Mesenchymal stem cell (in vitro differentiated cells and primary cell): ENCODE data around the gene ZNF652.
"Not testable (repeated sequence)": the region's sequence is repeated elsewhere in the genome, so short reads cannot be mapped to it uniquely, and the experiment has no call there.

ENCODE experiments used
- DNase-seq: peaks from one replicate; pipeline ENCODE4 v3.0.0-alpha.2; 2013
- H2AFZ ChIP-seq: one replicate; pipeline ENCODE4 v1.6.1; 2013; ENCODE audit warnings: low read depth, mild to moderate bottlenecking, control low read depth, inconsistent platforms, low read length, moderate library complexity
- H2AK5ac ChIP-seq: 2 replicates; pipeline ENCODE4 v1.6.1; 2013; ENCODE audit warnings: low read length, moderate library complexity, mild to moderate bottlenecking, inconsistent platforms; ENCODE audit not compliant: severe bottlenecking
- H2BK120ac ChIP-seq: one replicate; pipeline ENCODE4 v1.6.1; 2013; ENCODE audit warnings: low read depth, mild to moderate bottlenecking, inconsistent platforms, low read length, moderate library complexity
- H2BK12ac ChIP-seq, 2 experiments: one replicate each; pipeline ENCODE4 v1.6.1; 2013; ENCODE audit warnings: inconsistent platforms in 2 of 2, low read length in 2 of 2, mild to moderate bottlenecking in 2 of 2, moderate library complexity in 2 of 2, control low read depth in 1 of 2
- H2BK15ac ChIP-seq: one replicate; pipeline ENCODE4 v1.6.1; 2013; ENCODE audit warnings: mild to moderate bottlenecking, low read depth, inconsistent platforms; ENCODE audit not compliant: poor library complexity, severe bottlenecking
- H2BK5ac ChIP-seq: 2 replicates; pipeline ENCODE4 v1.6.1; 2013; ENCODE audit warnings: low read depth, mild to moderate bottlenecking, low read length, control low read depth, inconsistent platforms; ENCODE audit not compliant: poor library complexity, severe bottlenecking
- H3K14ac ChIP-seq, 2 experiments: one replicate each; pipeline ENCODE4 v1.6.1; 2013; ENCODE audit warnings: inconsistent platforms in 2 of 2, low read length in 2 of 2, control low read depth in 1 of 2, mild to moderate bottlenecking in 1 of 2, moderate library complexity in 1 of 2
- H3K18ac ChIP-seq, 2 experiments: one replicate each; pipeline ENCODE4 v1.6.1; 2013; ENCODE audit warnings: inconsistent platforms in 2 of 2, low read length in 2 of 2, control low read depth in 1 of 2, low read depth in 1 of 2, mild to moderate bottlenecking in 1 of 2
- H3K23ac ChIP-seq, 2 experiments: one replicate each; pipeline ENCODE4 v1.6.1; 2013; ENCODE audit warnings: inconsistent platforms in 2 of 2, low read length in 2 of 2, mild to moderate bottlenecking in 2 of 2, moderate library complexity in 2 of 2, control low read depth in 1 of 2
- H3K27ac ChIP-seq: 2 replicates; pipeline ENCODE4 v1.5.1; 2013; ENCODE audit warnings: mild to moderate bottlenecking, moderate library complexity, low read length, control low read depth, inconsistent platforms; ENCODE audit not compliant: poor library complexity, severe bottlenecking
- H3K27me3 ChIP-seq, 2 experiments: 2 replicates each; pipeline versions ENCODE4 v1.6.1 to v1.7.0; 2013; ENCODE audit warnings: low read length in 2 of 2, mild to moderate bottlenecking in 2 of 2, moderate library complexity in 2 of 2, control low read depth in 1 of 2, inconsistent platforms in 1 of 2; ENCODE audit not compliant: control insufficient read depth in 1 of 2, insufficient read depth in 1 of 2
- H3K36me3 ChIP-seq, 2 experiments: 2 replicates each; pipeline versions ENCODE4 v1.6.1 to v1.7.0; 2013; ENCODE audit warnings: low read length in 2 of 2, control low read depth in 1 of 2, inconsistent platforms in 1 of 2, low read depth in 1 of 2, mild to moderate bottlenecking in 1 of 2; ENCODE audit not compliant: insufficient read depth in 2 of 2, control insufficient read depth in 1 of 2
- H3K4ac ChIP-seq, 2 experiments: one replicate each; pipeline ENCODE4 v1.6.1; 2013; ENCODE audit warnings: inconsistent platforms in 2 of 2, low read length in 2 of 2, mild to moderate bottlenecking in 2 of 2, moderate library complexity in 2 of 2, control low read depth in 1 of 2, low read depth in 1 of 2
- H3K4me1 ChIP-seq: 2 replicates; pipeline ENCODE4 v1.6.1; 2013; ENCODE audit warnings: low read depth, low read length, control low read depth; ENCODE audit not compliant: control insufficient read depth, insufficient read depth
- H3K4me2 ChIP-seq: 2 replicates; pipeline ENCODE4 v1.6.1; 2013; ENCODE audit warnings: low read length, mild to moderate bottlenecking, inconsistent platforms; ENCODE audit not compliant: poor library complexity, severe bottlenecking
- H3K4me3 ChIP-seq, 2 experiments: 2 replicates each; pipeline versions ENCODE4 v1.5.1 to v1.7.0; 2013; ENCODE audit warnings: low read length in 2 of 2, mild to moderate bottlenecking in 2 of 2, control low read depth in 1 of 2, low read depth in 1 of 2; ENCODE audit not compliant: insufficient read depth in 1 of 2
- H3K79me1 ChIP-seq: replicated peaks from 2 replicates; pipeline ENCODE4 v1.6.1; 2013; ENCODE audit warnings: mild to moderate bottlenecking, control low read depth, low read length, inconsistent platforms; ENCODE audit not compliant: poor library complexity, severe bottlenecking
- H3K9ac ChIP-seq: 2 replicates; pipeline ENCODE4 v1.7.0; 2013; ENCODE audit warnings: mild to moderate bottlenecking, low read length, moderate library complexity
- H3K9me3 ChIP-seq: 2 replicates; pipeline ENCODE4 v1.7.0; 2013; ENCODE audit warnings: mild to moderate bottlenecking, low read length; ENCODE audit not compliant: control insufficient read depth
- H4K8ac ChIP-seq: one replicate; pipeline ENCODE4 v1.6.1; 2013; ENCODE audit warnings: inconsistent platforms, mild to moderate bottlenecking, low read length, moderate library complexity
- H4K91ac ChIP-seq: one replicate; pipeline ENCODE4 v1.6.1; 2013; ENCODE audit warnings: mild to moderate bottlenecking, low read length, inconsistent platforms
- WGBS: methylation state at CpG from one replicate; pipeline ENCODE4 v1.1.7; 2013; ENCODE audit warnings: mixed read lengths; 5-methylcytosine and 5-hydroxymethylcytosine counted together

Gene ZNF652

GRCh38 chr17:49280061-49280460 is 82.0 kb downstream of the ZNF652 start:
- Histone ChIP-seq H3K27ac (no peak overlapping the region), H3K4me2 (no peak overlapping the region), H4K91ac (no peak overlapping the region), H2BK12ac (no peak overlapping the region), H3K79me1 (no peaks in the 10 kb centered on the region), H3K9ac (no peak overlapping the region), H3K4me3 (no peak overlapping the region), H3K4me1 (no peaks in the 10 kb centered on the region), H2BK5ac (no peak overlapping the region), H4K8ac (no peak overlapping the region), H3K23ac (no peak overlapping the region), H3K14ac (no peak overlapping the region), H3K18ac (no peak overlapping the region), H2AFZ (no peak overlapping the region), H2BK120ac (no peak overlapping the region), H2AK5ac (no peak overlapping the region), H3K27me3 (no peaks in the 10 kb centered on the region), H2BK15ac (no peak overlapping the region), H3K36me3 (no peaks in the 10 kb centered on the region), H3K9me3 (no peaks in the 10 kb centered on the region), H3K4ac (no peak overlapping the region)
- 96% methylated on average over 4 of the region's 5 CpGs for WGBS
- DNase-seq, result no peak

GRCh38 chr17:49279263-49280015 is 82.6 kb downstream of the ZNF652 start:
- not testable (repeated sequence) for DNase-seq, H4K8ac ChIP-seq, H2BK15ac ChIP-seq, H2BK12ac ChIP-seq, H3K14ac ChIP-seq, H2AK5ac ChIP-seq, H3K4me2 ChIP-seq, H3K27me3 ChIP-seq, H2BK120ac ChIP-seq, H3K9ac ChIP-seq, H3K18ac ChIP-seq, H3K4me3 ChIP-seq, H2AFZ ChIP-seq, H2BK5ac ChIP-seq, H3K4me1 ChIP-seq, H3K79me1 ChIP-seq, H3K9me3 ChIP-seq, H3K36me3 ChIP-seq, H3K4ac ChIP-seq, H3K27ac ChIP-seq, H3K23ac ChIP-seq
- 78% methylated on average over 11 of the region's 11 CpGs for WGBS
- peak overlapping the region; percentile 50 for H4K91ac ChIP-seq

GRCh38 chr17:49278076-49278475 is 84.0 kb downstream of the ZNF652 start:
- no peaks in the 10 kb centered on the region for H3K9me3 ChIP-seq
- H3K27me3 ChIP-seq, result no peaks in the 10 kb centered on the region
- no peak overlapping the region for H3K9ac ChIP-seq
- H3K4me3 ChIP-seq, result no peak overlapping the region
- H2BK5ac ChIP-seq, result no peak overlapping the region
- H4K91ac ChIP-seq, result no peak overlapping the region
- no peak overlapping the region for H2BK120ac ChIP-seq
- no peak for DNase-seq
- no peak overlapping the region for H2AK5ac ChIP-seq
- H3K79me1 ChIP-seq, result no peaks in the 10 kb centered on the region
- H3K23ac ChIP-seq, result no peak overlapping the region
- no peak overlapping the region for H3K4ac ChIP-seq
- no peaks in the 10 kb centered on the region for H3K36me3 ChIP-seq
- H2AFZ ChIP-seq, result no peak overlapping the region
- H2BK12ac ChIP-seq, result no peak overlapping the region
- no peak overlapping the region for H3K27ac ChIP-seq
- no peak overlapping the region for H2BK15ac ChIP-seq
- H4K8ac ChIP-seq, result no peak overlapping the region
- H3K18ac ChIP-seq, result peak overlapping the region in 1 of 2 experiments; percentile 8
- no peaks in the 10 kb centered on the region for H3K4me1 ChIP-seq
- H3K14ac ChIP-seq, result no peak overlapping the region
- H3K4me2 ChIP-seq, result no peak overlapping the region
- 75% methylated on average over 3 of the region's 3 CpGs for WGBS

GRCh38 chr17:49277638-49278037 is 84.4 kb downstream of the ZNF652 start:
- Histone ChIP-seq H3K4me1 (no peaks in the 10 kb centered on the region), H3K27ac (no peak overlapping the region), H2BK120ac (no peak overlapping the region), H3K9me3 (no peaks in the 10 kb centered on the region), H4K91ac (no peak overlapping the region), H2AK5ac (no peak overlapping the region), H3K14ac (no peak overlapping the region), H3K4ac (no peak overlapping the region), H3K9ac (no peak overlapping the region), H3K36me3 (no peaks in the 10 kb centered on the region), H3K79me1 (no peaks in the 10 kb centered on the region), H2BK5ac (no peak overlapping the region), H3K18ac (no peak overlapping the region), H3K4me3 (no peak overlapping the region), H4K8ac (no peak overlapping the region), H3K4me2 (no peak overlapping the region), H2BK12ac (no peak overlapping the region), H3K27me3 (no peaks in the 10 kb centered on the region), H2AFZ (no peak overlapping the region), H2BK15ac (no peak overlapping the region), H3K23ac (no peak overlapping the region)
- DNase-seq, result no peak
- WGBS, result 96% methylated on average over 13 of the region's 13 CpGs
